Uterus (tissue), 2 donors: ENCODE results near the gene HS6ST1.

Source experiments
- POLR2A ChIP-seq, 2 donors: fragments of 450-650 bp; IDR thresholded peaks; one replicate each; pipeline ENCODE4 v1.6.1; 2016; ENCODE audit warnings: antibody characterized with exemption in 2 of 2, mild to moderate bottlenecking in 1 of 2, moderate library complexity in 1 of 2
- TF ChIP-seq, protein P1 (sequence below), 4 experiments: fragments of 200-600 bp in 2 of 4; fragments of 450-650 bp in 2 of 4; sonication (generic) in 2 of 4; IDR thresholded peaks; one replicate each; pipeline ENCODE4 v1.5.1; 2016 to 2019; ENCODE audit warnings: antibody characterized with exemption in 4 of 4, mild to moderate bottlenecking in 2 of 4, moderate library complexity in 1 of 4

DNA sequence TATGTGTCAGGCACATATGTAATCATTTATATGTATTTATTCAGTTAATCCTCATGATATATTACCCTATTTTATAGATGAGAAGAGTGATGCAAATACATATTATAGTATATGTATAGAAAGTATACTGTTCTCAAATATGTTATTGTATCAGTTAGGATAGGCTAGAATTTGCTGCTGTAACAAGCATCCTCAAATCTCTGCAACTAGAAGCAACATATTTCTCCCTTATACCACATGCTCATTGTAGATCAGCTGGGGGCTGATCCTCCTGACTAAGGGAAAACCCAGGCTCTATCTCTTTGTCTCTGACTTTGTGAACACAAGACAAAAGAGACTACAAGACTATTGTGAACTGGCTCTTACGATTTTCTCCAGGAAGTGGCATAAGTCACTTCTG lies 24.8 kb upstream of the HS6ST1 start:
- TF ChIP-seq, protein P1, sequence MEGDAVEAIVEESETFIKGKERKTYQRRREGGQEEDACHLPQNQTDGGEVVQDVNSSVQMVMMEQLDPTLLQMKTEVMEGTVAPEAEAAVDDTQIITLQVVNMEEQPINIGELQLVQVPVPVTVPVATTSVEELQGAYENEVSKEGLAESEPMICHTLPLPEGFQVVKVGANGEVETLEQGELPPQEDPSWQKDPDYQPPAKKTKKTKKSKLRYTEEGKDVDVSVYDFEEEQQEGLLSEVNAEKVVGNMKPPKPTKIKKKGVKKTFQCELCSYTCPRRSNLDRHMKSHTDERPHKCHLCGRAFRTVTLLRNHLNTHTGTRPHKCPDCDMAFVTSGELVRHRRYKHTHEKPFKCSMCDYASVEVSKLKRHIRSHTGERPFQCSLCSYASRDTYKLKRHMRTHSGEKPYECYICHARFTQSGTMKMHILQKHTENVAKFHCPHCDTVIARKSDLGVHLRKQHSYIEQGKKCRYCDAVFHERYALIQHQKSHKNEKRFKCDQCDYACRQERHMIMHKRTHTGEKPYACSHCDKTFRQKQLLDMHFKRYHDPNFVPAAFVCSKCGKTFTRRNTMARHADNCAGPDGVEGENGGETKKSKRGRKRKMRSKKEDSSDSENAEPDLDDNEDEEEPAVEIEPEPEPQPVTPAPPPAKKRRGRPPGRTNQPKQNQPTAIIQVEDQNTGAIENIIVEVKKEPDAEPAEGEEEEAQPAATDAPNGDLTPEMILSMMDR (IDR thresholded peaks at IDR 0.05): no peak
- TF ChIP-seq POLR2A (IDR thresholded peaks at IDR 0.05): no peak
